ENCODE results near the gene MFAP2.
"Not testable (repeated sequence)": the region's sequence is repeated elsewhere in the genome, so short reads cannot be mapped to it uniquely, and the experiment has no call there.

Gene MFAP2

GRCh38 chr1:16978567-16979474 lies 1.6 kb downstream of the MFAP2 start:
- DNase-seq, result no peak

DNA sequence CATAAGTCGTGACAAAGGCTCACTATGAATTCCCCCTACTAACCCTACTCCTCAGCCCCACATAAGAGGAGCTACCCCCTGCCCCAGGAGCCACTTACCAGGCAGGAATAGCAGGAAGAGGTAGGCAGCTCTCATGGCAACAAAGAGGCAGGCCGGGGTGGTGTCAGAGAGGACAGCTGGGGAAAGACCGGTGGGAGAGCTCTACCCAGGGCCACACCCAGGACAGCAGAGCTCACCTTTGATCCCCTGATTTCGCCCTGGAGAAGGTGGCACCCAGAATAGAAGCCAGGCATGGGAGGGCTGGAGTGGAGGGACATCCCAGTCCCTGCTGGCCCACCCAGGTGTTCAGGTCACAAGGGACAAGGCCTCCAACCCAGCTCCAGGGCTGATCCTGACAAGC lies 2.3 kb downstream of the MFAP2 start:
- DNase-seq, result no peak

DNA sequence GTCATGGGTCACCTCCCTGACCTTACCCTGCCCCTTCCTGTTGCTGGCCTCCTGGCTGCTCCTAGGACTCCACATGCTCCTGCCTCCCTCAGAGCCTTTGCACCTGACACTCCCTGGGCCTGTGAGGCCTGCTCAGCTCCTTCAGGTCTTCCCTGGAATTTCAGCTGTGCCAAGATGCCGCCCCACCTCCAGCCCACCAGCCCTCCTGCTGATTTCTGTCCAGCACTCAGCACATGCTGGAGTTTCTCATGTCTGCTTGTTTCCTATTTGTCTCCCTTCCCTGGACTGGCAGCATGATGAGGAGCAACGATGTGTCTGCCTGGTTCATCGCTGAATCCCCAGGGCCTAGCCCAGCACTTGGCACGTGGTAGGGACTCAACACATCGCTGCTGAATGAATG lies 3.0 kb downstream of the MFAP2 start:
- DNase-seq, result no peak

DNA sequence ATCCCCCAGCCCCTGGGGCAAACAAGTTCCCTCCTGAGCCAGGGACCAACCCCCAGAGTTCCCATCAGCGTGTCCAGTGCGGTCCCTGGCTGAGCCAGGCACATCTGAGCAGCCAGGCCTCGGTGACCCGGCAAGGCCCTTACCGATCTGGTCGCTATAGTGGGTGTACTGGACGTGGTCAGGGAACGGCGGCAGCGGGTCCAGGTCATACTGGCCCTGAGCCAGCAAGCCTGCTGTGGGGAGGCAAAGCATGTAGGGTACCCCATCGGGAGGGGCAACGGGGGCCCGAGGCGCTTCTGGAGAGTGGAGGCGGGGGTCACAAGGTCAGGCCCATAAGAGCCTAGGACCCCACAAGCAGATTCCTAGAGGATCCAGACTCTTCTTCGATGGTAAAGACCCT lies 3.5 kb downstream of the MFAP2 start:
- DNase-seq, result no peak

GRCh38 chr1:16975838-16976237 lies 4.6 kb downstream of the MFAP2 start:
- DNase-seq, result no peak

DNA sequence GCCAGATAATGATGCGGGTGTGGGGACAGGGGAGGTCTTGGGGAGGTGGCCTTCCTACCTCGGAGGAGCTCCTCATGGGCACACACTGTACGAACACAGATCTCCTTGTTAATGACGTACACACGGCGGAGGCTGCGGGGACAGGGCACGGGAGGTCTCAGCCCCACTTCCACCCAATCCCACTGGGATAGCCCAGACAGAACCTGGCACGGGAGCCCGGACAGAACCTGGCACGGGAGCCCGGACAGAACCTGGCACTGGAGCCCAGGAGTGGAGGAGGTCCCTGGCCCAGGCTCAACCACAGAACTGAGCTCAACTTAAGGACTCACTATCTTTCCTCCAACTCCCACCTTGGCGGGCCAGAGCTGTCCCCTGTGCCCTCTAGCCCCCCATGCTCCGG lies 5.2 kb downstream of the MFAP2 start:
- no peak for DNase-seq

DNA sequence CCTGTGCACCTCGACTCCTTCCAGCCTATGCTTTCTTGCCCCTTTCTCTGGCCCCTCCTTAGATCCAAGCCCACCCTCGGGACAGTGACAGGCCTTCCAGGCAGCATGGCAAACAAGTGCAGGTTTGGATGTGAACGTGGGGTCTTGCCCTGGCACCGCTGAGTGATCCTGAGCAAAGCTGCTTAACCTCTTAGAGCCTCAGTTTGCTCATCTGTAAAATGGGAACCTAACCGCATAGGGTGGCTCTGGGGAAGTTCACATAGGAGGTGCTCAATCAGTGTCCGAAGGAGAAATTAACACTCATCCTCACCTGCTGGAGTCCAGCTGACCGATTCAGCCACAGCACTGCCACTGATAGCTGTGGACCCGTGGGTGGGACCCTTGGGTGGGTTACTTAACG lies 7.2 kb downstream of the MFAP2 start:
- no peak for DNase-seq

GRCh38 chr1:16972189-16972895 lies 8.1 kb downstream of the MFAP2 start:
- no peak for DNase-seq

DNA sequence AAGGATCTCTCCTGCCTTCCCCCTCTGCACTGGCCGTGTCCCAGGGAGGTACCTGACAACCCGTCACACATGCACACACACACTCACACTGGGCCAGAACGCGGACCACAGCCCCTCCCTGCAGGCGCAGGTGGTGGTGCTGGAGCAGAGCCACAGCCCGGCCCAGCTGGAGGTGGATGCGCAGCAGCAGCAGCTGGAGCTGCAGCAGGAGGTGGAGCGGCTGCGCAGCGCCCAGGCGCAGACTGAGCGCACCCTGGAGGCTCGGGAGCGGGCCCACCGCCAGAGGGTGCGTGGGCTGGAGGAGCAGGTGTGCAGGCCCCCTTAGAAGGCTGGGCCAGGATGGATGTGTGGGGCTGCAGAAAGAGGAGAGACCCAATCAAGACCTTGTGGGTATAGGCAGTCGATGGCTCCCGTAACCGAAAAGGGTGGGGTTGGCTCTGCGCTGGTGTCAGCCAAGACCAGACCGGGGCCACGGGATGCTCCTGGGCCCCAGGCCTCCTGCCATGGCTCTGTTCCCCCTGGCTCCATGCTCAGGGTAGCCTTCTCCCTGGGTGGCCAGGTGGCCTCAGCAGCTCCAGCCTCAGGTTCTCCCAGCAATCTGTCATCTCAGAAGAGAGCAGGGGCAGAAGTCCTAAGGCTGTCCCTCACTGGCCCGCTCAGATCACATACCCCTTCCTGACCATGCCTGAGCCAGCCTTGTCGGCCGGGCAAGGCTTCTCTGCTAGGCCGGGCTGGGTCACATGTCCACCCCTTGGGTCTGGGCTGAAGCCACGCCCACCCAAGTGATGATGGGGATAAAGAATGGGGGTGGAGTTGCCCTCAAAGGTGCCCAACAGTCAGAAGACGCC lies 8.9 kb downstream of the MFAP2 start:
- no peak for DNase-seq

- no peak for DNase-seq
Observed at GRCh38 chr1:16970132-16970910, 10.1 kb downstream of the MFAP2 start.

DNA sequence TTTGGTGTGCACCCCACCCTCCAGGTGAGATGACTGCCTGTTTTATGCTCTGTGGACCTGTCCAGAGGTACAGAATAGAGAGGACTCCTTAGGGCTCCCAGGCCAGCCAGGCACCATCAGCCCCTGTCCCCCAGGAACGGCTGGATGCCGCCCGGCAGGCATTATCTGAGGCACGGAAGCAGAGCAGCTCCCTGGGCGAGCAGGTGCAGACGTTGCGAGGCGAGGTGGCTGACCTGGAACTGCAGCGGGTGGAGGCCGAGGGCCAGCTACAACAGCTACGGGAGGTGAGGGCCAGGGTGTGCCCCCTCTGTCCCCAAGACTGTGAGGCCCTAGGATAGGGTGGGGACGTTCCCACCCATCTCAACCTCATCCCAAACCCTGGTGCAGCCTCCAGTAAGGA lies 10.8 kb downstream of the MFAP2 start:
- no peak for DNase-seq

DNA sequence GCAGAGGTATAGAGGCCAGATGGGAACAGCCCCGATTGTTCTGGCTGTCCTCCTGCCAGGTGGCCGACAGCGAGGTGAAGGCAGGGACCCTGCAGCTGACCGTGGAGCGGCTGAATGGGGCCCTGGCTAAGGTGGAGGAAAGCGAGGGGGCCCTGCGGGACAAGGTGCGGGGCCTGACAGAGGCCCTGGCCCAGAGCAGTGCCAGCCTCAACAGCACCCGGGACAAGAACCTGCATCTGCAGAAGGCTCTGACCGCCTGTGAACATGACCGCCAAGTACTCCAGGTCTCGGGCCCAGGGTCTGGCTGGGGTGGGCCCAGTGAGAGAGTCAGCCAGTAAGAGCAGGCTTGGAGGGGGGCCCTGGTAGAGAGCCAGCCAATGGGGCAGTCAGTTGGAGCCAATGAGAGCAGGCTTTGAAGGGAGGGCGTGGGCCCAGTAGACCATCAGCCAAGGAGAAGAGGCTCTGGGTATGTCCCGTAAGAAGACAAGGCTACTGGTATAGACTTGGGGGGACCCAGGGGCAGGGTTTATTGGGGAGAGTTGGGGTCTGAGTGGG lies 11.3 kb downstream of the MFAP2 start:
- DNase-seq, result no peak

DNA sequence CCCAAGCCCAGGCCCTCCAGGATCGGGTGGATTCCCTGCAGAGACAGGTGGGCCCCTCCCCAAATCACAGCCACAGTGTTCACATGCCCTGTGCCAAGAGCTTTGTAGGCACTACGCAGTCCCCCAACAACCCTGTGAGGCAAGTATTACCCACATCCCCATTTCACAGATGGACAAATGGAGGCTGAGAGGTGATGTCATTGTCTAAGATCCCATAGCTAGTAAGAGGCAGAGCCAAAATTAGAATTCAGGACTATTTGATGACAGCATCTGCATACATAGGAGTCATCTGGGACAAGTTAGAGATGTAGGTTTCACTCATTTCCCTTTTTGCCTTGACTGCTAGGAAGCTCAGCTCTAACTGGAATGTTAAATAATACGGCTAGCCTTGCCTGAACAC lies 12.0 kb downstream of the MFAP2 start:
- DNase-seq, result no peak

- DNase-seq, result no peak
Observed at GRCh38 chr1:16967962-16968361, 12.5 kb downstream of the MFAP2 start.

DNA sequence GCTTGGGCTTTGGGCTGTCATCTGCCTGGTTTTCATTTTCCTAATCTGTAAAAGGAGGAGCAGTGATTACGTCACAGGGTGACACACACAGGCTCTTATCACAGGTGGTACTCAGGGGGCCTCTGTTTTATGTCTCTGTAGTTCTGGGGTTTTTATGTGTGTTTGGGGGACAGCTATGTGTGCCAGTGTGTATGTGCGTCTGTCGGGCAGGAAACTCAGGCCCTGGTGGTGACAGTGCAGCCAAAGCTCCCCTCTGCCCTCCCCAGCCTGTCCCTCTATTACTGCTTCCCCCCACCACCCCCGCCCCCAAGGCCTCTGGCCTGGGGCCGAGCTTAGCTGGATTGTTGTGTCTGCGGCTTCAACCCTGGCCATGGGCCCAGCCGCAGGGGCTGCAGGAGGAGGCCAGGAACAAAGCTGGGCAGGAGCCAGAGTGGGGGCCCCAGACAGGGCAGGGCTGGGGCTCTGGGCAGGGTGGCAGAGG lies 13.3 kb downstream of the MFAP2 start:
- DNase-seq, result no peak

DNA sequence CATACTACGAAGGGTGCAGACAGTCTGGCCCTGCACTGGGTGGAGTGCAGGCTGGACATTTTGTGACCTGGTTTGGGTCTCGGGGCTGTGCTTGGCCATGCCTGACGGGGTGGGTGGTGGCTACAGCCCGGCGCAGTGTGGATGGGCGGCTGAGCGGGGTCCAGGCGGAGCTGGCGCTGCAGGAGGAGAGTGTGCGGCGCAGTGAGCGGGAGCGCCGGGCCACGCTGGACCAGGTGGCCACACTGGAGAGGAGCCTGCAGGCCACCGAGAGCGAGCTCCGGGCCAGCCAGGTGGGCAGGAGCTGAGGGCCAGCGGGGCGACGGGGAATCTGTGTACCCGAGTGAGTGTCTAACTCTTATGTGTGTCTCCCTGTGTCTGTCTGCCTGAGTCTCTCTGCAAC lies 14.1 kb downstream of the MFAP2 start:
- no peak for DNase-seq

- DNase-seq, result no peak
Observed at GRCh38 chr1:16965486-16966067, 14.8 kb downstream of the MFAP2 start.

DNA sequence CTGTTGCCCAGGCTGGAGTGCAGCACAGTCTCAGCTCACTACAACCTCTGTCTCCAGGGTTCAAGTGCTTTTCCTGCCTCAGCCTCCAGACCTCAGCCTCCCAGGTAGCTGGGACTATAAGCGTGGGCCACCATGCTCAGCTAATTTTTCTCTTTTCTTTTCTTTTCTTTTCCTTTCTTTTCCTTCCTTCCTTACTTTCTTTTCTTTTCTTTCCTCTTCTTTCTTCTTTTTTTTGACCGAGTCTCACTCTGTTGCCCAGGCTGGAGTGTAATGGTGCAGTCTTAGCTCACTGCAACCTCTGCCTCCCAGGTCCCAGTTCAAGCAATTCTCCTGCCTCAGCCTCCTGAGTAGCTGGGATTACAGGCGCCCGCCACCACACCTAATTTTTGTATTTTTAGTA lies 16.3 kb downstream of the MFAP2 start:
- not testable (repeated sequence) for DNase-seq

DNA sequence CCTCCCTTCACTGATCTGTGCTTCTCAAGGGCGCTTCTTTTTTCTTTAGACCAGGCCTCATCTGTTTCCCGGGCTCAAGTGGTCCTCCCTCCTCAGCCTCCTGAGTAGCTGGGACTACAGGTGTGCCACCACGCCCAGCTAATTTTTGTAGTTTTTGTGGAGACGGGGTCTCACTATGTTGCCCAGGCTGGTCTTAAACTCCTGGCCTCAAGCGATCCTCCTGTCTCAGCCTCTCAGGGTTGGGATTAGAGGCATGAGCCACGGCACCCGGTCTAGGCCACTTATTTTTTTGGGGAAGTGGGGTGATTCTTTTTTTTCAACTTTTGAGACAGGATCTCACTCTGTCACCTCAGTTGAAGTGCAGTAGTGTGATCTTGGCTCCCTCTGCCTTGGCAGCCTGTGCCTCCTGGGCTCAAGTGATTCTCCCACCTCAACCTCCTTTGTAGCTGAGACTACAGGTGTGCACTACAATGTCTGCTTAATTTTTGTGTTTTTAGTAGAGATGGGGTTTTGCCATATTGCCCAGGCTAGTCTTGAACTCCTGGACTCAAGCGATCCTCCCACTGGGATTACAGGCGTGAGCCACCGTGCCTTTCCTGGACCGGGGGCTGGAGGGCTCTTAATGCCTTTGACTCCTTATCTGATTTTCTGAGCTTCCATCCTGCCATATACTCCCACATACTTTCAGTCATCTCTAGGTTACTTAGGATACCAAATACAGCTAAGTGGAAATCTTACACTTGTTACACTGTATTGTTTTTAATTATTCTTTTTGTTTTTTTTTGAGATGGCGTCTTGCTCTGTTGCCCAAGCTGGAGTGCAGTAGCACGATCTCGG lies 18.9 kb downstream of the MFAP2 start:
- DNase-seq, result no peak

DNA sequence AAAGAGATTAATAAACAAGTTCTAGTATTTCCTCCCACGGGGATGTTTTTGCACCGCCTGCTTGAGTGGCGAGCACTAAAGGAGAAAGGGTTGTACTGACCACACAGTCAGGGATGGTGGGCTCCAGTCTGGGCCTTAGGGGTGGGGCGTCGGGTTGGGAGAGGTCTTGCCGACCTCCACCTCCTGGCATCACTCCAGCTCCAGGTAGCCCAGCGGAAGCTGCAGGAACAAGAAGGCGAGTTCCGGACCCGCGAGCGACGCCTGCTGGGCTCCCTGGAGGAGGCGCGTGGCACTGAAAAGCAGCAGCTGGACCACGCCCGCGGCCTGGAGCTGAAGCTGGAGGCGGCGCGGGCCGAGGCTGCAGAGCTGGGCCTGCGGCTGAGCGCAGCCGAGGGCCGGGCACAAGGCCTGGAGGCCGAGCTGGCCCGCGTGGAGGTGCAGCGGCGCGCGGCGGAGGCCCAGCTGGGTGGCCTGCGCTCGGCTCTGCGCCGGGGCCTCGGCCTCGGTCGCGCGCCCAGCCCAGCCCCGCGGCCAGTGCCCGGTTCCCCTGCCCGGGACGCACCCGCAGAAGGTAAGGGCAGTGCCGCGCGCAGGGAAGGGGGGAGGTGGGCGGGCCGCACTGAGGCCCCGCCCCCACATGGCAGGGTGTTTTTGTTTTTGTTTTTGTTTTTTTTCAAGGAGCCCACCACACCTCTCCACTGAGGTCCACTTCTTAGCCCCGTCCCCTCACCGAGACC lies 19.7 kb downstream of the MFAP2 start:
- DNase-seq, result peak; percentile 74

Data from CD4-positive, alpha-beta T cell treated with Interferon gamma for 1 hour (primary cell).